H1 (cell line): Measurements from ENCODE around the gene CDKN2C. TPM values are rescaled to one million over a fixed set of nuclear protein-coding genes. Genes with fewer than 3 reads are reported as not detected.
"Not testable (repeated sequence)": the region's sequence is repeated elsewhere in the genome, so short reads cannot be mapped to it uniquely, and the experiment has no call there.

Experiments
- CTCF ChIA-PET: fragments of 300-600 bp; sonication (Branson Sonifier 250); formaldehyde crosslinking; loops from one replicate; lab custom pipeline; 2021; ENCODE audit not compliant: partially characterized antibody; lab: Charles Lee
- POLR2A ChIA-PET: fragments of 300-600 bp; sonication (Branson Sonifier 250); formaldehyde crosslinking; loops from one replicate; lab custom pipeline; 2021; ENCODE audit warnings: inconsistent platforms; ENCODE audit not compliant: partially characterized antibody; lab: Charles Lee
- DNase-seq, 2 experiments: peaks; one replicate each; pipeline versions ENCODE4 v3.0.0 to v3.0.0-alpha.2; 2010 to 2022; ENCODE audit warnings: low spot score in 2 of 2, low read depth in 1 of 2, mixed read lengths in 1 of 2
- FAIRE-seq: peaks from 2 replicates; lab custom pipeline; 2011; peaks lifted over from hg19 to GRCh38; lab: Jason Lieb, UNC
- H2AFZ ChIP-seq: 2 replicates; pipeline ENCODE4 v1.8.1; 2012; ENCODE audit warnings: low read length, inconsistent platforms
- H2AK5ac ChIP-seq: 2 replicates; pipeline ENCODE4 v1.6.1; 2013; ENCODE audit warnings: low read depth, low read length
- H2BK120ac ChIP-seq: replicated peaks from 2 replicates; pipeline ENCODE3; 2013; ENCODE audit warnings: low read depth, low read length, inconsistent platforms
- H2BK12ac ChIP-seq: 2 replicates; pipeline ENCODE4 v1.6.1; 2013; ENCODE audit warnings: low read depth, low read length
- H2BK15ac ChIP-seq: 2 replicates; pipeline ENCODE4 v1.6.1; 2013; ENCODE audit warnings: low read length
- H2BK20ac ChIP-seq: 2 replicates; pipeline ENCODE4 v1.6.1; 2013; ENCODE audit warnings: low read length
- H2BK5ac ChIP-seq: 2 replicates; pipeline ENCODE4 v1.6.1; 2013; ENCODE audit warnings: low read depth, low read length
- H3K14ac ChIP-seq: 2 replicates; pipeline ENCODE4 v1.6.1; 2013; ENCODE audit warnings: inconsistent platforms; ENCODE audit not compliant: insufficient read length
- H3K18ac ChIP-seq: 2 replicates; pipeline ENCODE4 v1.6.1; 2013; ENCODE audit warnings: low read length; ENCODE audit errors: extremely low read depth
- H3K23ac ChIP-seq: 2 replicates; pipeline ENCODE4 v1.6.1; 2013; ENCODE audit warnings: inconsistent platforms; ENCODE audit not compliant: insufficient read length
- H3K23me2 ChIP-seq: 2 replicates; pipeline ENCODE4 v1.6.1; 2013; ENCODE audit warnings: low read depth, low read length
- H3K27ac ChIP-seq: 2 replicates; pipeline ENCODE4 v1.6.1; 2011; ENCODE audit warnings: low read depth, low read length, inconsistent platforms
- H3K27me3 ChIP-seq, 4 experiments: replicated peaks in 1 of 4; 1 replicate in 1 of 4; 2 replicates in 3 of 4; pipeline versions ENCODE4 v1.6.1 to v1.8.1; 2011 to 2013; ENCODE audit warnings: low read length in 3 of 4, mild to moderate bottlenecking in 3 of 4, inconsistent platforms in 2 of 4, mixed read lengths in 2 of 4, moderate library complexity in 1 of 4; ENCODE audit not compliant: control insufficient read depth in 3 of 4, insufficient read depth in 3 of 4; ENCODE audit errors: extremely low read depth in 1 of 4
- H3K36me3 ChIP-seq, 4 experiments: 2 replicates each; pipeline versions ENCODE4 v1.6.1 to v1.8.1; 2011 to 2013; ENCODE audit warnings: mild to moderate bottlenecking in 4 of 4, low read length in 3 of 4, moderate library complexity in 2 of 4, control low read depth in 1 of 4, inconsistent platforms in 1 of 4; ENCODE audit not compliant: insufficient read depth in 4 of 4, control insufficient read depth in 2 of 4
- H3K4ac ChIP-seq: replicated peaks from 2 replicates; pipeline ENCODE3; 2013; ENCODE audit warnings: low read length, low read depth, mixed read lengths, inconsistent platforms; ENCODE audit not compliant: insufficient read length
- H3K4me1 ChIP-seq, 4 experiments: replicated peaks in 1 of 4; 1 replicate in 1 of 4; 2 replicates in 3 of 4; pipeline versions ENCODE4 v1.6.1 to v1.8.1; 2011 to 2013; ENCODE audit warnings: low read length in 3 of 4, inconsistent platforms in 2 of 4, mixed read lengths in 1 of 4; ENCODE audit not compliant: insufficient read depth in 4 of 4, control insufficient read depth in 3 of 4
- H3K4me2 ChIP-seq, 2 experiments: 2 replicates each; pipeline versions ENCODE4 v1.6.1 to v1.8.1; 2011 to 2013; ENCODE audit warnings: low read depth in 2 of 2, low read length in 2 of 2, control low read depth in 1 of 2, inconsistent platforms in 1 of 2, mild to moderate bottlenecking in 1 of 2; ENCODE audit not compliant: insufficient read depth in 1 of 2
- H3K4me3 ChIP-seq, 4 experiments: fragments of 200-600, 300-600 bp in 1 of 4; sonication (generic), shearing (Covaris generic), sonication (Bioruptor Twin) in 1 of 4; 2 replicates each; pipeline versions ENCODE4 v1.5.1 to v1.8.1; 2011 to 2016; ENCODE audit warnings: low read length in 4 of 4, low read depth in 3 of 4, control low read depth in 2 of 4, inconsistent platforms in 2 of 4, mild to moderate bottlenecking in 2 of 4, mixed read lengths in 1 of 4, moderate library complexity in 1 of 4; ENCODE audit not compliant: insufficient read depth in 2 of 4; ENCODE audit errors: extremely low read depth in 1 of 4
- H3K56ac ChIP-seq: replicated peaks from 2 replicates; pipeline ENCODE3; 2013; ENCODE audit warnings: low read depth, mild to moderate bottlenecking, mixed read lengths, low read length, inconsistent platforms; ENCODE audit not compliant: insufficient read length
- H3K79me1 ChIP-seq: 2 replicates; pipeline ENCODE4 v1.6.1; 2013; ENCODE audit warnings: low read depth, low read length, control low read depth
- H3K79me2 ChIP-seq, 2 experiments: 2 replicates each; pipeline versions ENCODE4 v1.6.1 to v1.8.1; 2012 to 2013; ENCODE audit warnings: low read length in 2 of 2, mild to moderate bottlenecking in 2 of 2, inconsistent platforms in 1 of 2; ENCODE audit not compliant: insufficient read depth in 2 of 2, control insufficient read depth in 1 of 2
- H3K9ac ChIP-seq, 4 experiments: replicated peaks in 1 of 4; 1 replicate in 1 of 4; 2 replicates in 3 of 4; pipeline versions ENCODE4 v1.6.1 to v1.8.1; 2011 to 2013; ENCODE audit warnings: low read depth in 3 of 4, low read length in 3 of 4, control low read depth in 2 of 4, mild to moderate bottlenecking in 2 of 4, moderate library complexity in 2 of 4, inconsistent platforms in 1 of 4; ENCODE audit errors: extremely low read depth in 1 of 4
- H3K9me3 ChIP-seq, 2 experiments: 2 replicates each; pipeline versions ENCODE4 v1.6.1 to v1.8.1; 2012 to 2013; ENCODE audit warnings: mild to moderate bottlenecking in 2 of 2, moderate library complexity in 2 of 2, control low read depth in 1 of 2, inconsistent platforms in 1 of 2, low read depth in 1 of 2, low read length in 1 of 2, mixed read lengths in 1 of 2; ENCODE audit not compliant: insufficient read depth in 2 of 2
- H4K20me1 ChIP-seq, 2 experiments: replicated peaks in 1 of 2; 2 replicates each; pipeline versions ENCODE3 to v1.8.1; 2011 to 2013; ENCODE audit warnings: inconsistent platforms in 2 of 2, low read length in 2 of 2, mild to moderate bottlenecking in 1 of 2; ENCODE audit not compliant: insufficient read depth in 2 of 2, control insufficient read depth in 1 of 2
- H4K5ac ChIP-seq: 2 replicates; pipeline ENCODE4 v1.6.1; 2013; ENCODE audit warnings: low read length, low read depth, mixed read lengths, inconsistent platforms; ENCODE audit not compliant: insufficient read length
- H4K8ac ChIP-seq: 2 replicates; pipeline ENCODE4 v1.8.0; 2013; ENCODE audit warnings: mild to moderate bottlenecking, moderate library complexity, low read length, inconsistent platforms; ENCODE audit not compliant: insufficient read depth; ENCODE audit errors: extremely low read depth
- H4K91ac ChIP-seq: replicated peaks from 2 replicates; pipeline ENCODE3; 2013; ENCODE audit warnings: low read length, mixed read lengths, inconsistent platforms; ENCODE audit not compliant: insufficient read length
- WGBS, 2 experiments: shearing (Covaris generic) in 1 of 2; methylation state at CpG; one replicate each; pipeline versions ENCODE4 v1.1.6 to v1.1.7; 2013 to 2015; ENCODE audit warnings: low lambda C conversion rate in 2 of 2, mixed read lengths in 2 of 2, inconsistent platforms in 1 of 2, low coverage in 1 of 2, missing lambda C conversion rate in 1 of 2; ENCODE audit not compliant: insufficient replicate concordance in 2 of 2, insufficient coverage in 1 of 2, insufficient read length in 1 of 2; ENCODE audit errors: extremely low coverage in 1 of 2, missing lambda C conversion rate in 1 of 2; 5-methylcytosine and 5-hydroxymethylcytosine counted together
- polyA plus RNA-seq, 7 experiments: library from polyadenylated mRNA; depleted of rRNA in 3 of 7; stranded (reverse) in 5 of 7; unstranded in 2 of 7; fragments of >200 nt in 5 of 7; fragments of 200-250 nt in 2 of 7; gene quantifications; 1 replicate in 5 of 7; 2 replicates in 1 of 7; 4 replicates in 1 of 7; pipeline versions ENCODE4 v1.2.1 to v1.2.3, GENCODE V29; 2011 to 2013; ENCODE audit warnings: missing spikeins in 2 of 7, mixed read lengths in 2 of 7
- total RNA-seq: library from RNA; stranded (reverse); fragmentation: NEBNext Ultra II Directional; extraction: Animal tissue kit (Norgen Biotek cat#: 25700); gene quantifications from 2 replicates; pipeline ENCODE4 v1.2.1, GENCODE V29; 2021

Gene CDKN2C
- total and polyA plus RNA-seq, 2 of the 8 experiments (the other 6 are each of a cell fraction or from before 2014, with no cell fraction given) = not detected

DNA sequence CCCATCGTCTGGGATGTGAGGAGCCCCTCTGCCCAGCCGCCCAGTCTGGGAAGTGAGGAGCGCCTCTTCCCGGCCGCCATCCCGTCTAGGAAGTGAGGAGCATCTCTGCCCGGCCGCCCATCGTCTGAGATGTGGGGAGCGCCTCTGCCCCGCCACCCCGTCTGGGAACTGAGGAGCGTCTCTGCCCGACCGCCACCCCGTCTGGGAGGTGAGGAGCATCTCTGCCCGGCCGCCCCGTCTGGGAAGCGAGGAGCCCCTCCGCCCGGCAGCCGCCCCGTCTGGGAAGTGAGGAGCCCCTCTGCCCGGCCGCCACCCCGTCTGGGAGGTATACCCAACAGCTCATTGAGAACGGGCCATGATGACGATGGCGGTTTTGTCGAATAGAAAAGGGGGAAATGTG, 17.5 kb upstream of the CDKN2C start:
- FAIRE-seq, POLR2A ChIA-PET, H4K20me1 ChIP-seq, H3K4ac ChIP-seq, H4K8ac ChIP-seq, H3K4me1 ChIP-seq, H3K36me3 ChIP-seq, H3K56ac ChIP-seq, H3K27me3 ChIP-seq, H2AK5ac ChIP-seq, H3K9me3 ChIP-seq, H2AFZ ChIP-seq, H2BK12ac ChIP-seq, H4K91ac ChIP-seq, H3K4me3 ChIP-seq, H2BK15ac ChIP-seq, H2BK120ac ChIP-seq, H4K5ac ChIP-seq, H2BK20ac ChIP-seq, H3K27ac ChIP-seq, H3K4me2 ChIP-seq, DNase-seq, H3K14ac ChIP-seq, H3K79me1 ChIP-seq, H3K18ac ChIP-seq, CTCF ChIA-PET, H3K23me2 ChIP-seq, H3K9ac ChIP-seq, H3K23ac ChIP-seq, H2BK5ac ChIP-seq: not testable (repeated sequence)
- WGBS, 2 experiments = 97% methylated on average over 4 of the region's 31 CpGs; no CpG with 5 or more reads in 1 of the 2 experiments
- H3K79me2 ChIP-seq = peaks cover 0 to 71% of the 10 kb centered on the region in 2 experiments; a peak in 2 of 4 replicates
